MG63 (cell line): ENCODE measurements around the gene SLC16A9. TPM values are rescaled to one million over a fixed set of nuclear protein-coding genes. Genes with fewer than 3 reads are reported as not detected.
"Not testable (repeated sequence)": the region's sequence is repeated elsewhere in the genome, so short reads cannot be mapped to it uniquely, and the experiment has no call there.

Experiments
- DNase-seq: peaks from one replicate; pipeline ENCODE4 v3.0.0-alpha.2; 2020
- H3K27me3 ChIP-seq: fragments of 250-450 bp; sonication (Bioruptor Pico); 2 replicates; pipeline ENCODE4 v1.5.1; 2020; ENCODE audit warnings: mild to moderate bottlenecking, moderate library complexity
- H3K36me3 ChIP-seq: fragments of 250-450 bp; sonication (Bioruptor Pico); 2 replicates; pipeline ENCODE4 v1.5.1; 2020; ENCODE audit warnings: mild to moderate bottlenecking, moderate library complexity
- H3K4me3 ChIP-seq: fragments of 250-450 bp; sonication (Bioruptor Pico); 2 replicates; pipeline ENCODE4 v1.5.1; 2020; ENCODE audit warnings: mild to moderate bottlenecking, moderate library complexity
- H3K9me3 ChIP-seq: fragments of 250-450 bp; sonication (Bioruptor Pico); 2 replicates; pipeline ENCODE4 v1.5.1; 2020; ENCODE audit warnings: mild to moderate bottlenecking, moderate library complexity
- total RNA-seq: library from RNA; depleted of rRNA; stranded (reverse); fragments of >200 nt; shearing (Covaris generic); gene quantifications from 2 replicates; pipeline ENCODE4 v1.2.3, GENCODE V29; 2014; ENCODE audit warnings: low replicate concordance

SLC16A9 gene
- total RNA-seq, 1 experiment from 2014 or later: 1.4 TPM

- Histone ChIP-seq H3K27me3 (no peaks in the 10 kb centered on the region), H3K4me3 (no peak overlapping the region), H3K36me3 (no peaks in the 10 kb centered on the region), H3K9me3 (no peaks in the 10 kb centered on the region)
- no peak for DNase-seq
These were observed 54.3 kb downstream of the SLC16A9 start for GRCh38 chr10:59655309-59655708.

- DNase-seq: no peak
- no peaks in the 10 kb centered on the region for H3K27me3 ChIP-seq
- no peak overlapping the region for H3K4me3 ChIP-seq
- no peaks in the 10 kb centered on the region for H3K36me3 ChIP-seq
- no peaks in the 10 kb centered on the region for H3K9me3 ChIP-seq
These were observed 55.6 kb downstream of the SLC16A9 start for GRCh38 chr10:59654007-59654406.

GRCh38 chr10:59651902-59652301 lies 57.7 kb downstream of the SLC16A9 start:
- no peak for DNase-seq
- Histone ChIP-seq H3K27me3 (no peaks in the 10 kb centered on the region), H3K9me3 (no peaks in the 10 kb centered on the region), H3K4me3 (no peak overlapping the region), H3K36me3 (no peaks in the 10 kb centered on the region)

- Histone ChIP-seq H3K36me3 (no peaks in the 10 kb centered on the region), H3K4me3 (no peak overlapping the region), H3K9me3 (0 out of 2 replicates have a peak, but pooled peaks cover 4% of the 10 kb centered on the region), H3K27me3 (no peaks in the 10 kb centered on the region)
- DNase-seq: no peak
These were observed 59.9 kb downstream of the SLC16A9 start for GRCh38 chr10:59649606-59650346.

GRCh38 chr10:59648711-59649201 lies 60.9 kb downstream of the SLC16A9 start:
- no peak for DNase-seq
- Histone ChIP-seq H3K36me3 (no peaks in the 10 kb centered on the region), H3K27me3 (no peaks in the 10 kb centered on the region), H3K9me3 (0 out of 2 replicates have a peak, but pooled peaks cover 4% of the 10 kb centered on the region), H3K4me3 (no peak overlapping the region)

GRCh38 chr10:59644841-59645240 lies 64.8 kb downstream of the SLC16A9 start:
- DNase-seq: no peak
- Histone ChIP-seq H3K27me3 (no peaks in the 10 kb centered on the region), H3K36me3 (no peaks in the 10 kb centered on the region), H3K9me3 (0 out of 2 replicates have a peak, but pooled peaks cover 4% of the 10 kb centered on the region), H3K4me3 (no peak overlapping the region)

GRCh38 chr10:59641688-59642087 lies 68.0 kb downstream of the SLC16A9 start:
- DNase-seq, H3K27me3 ChIP-seq, H3K9me3 ChIP-seq, H3K36me3 ChIP-seq, H3K4me3 ChIP-seq: not testable (repeated sequence)

- DNase-seq: no peak
These were observed 74.0 kb downstream of the SLC16A9 start for GRCh38 chr10:59635502-59636290.

GRCh38 chr10:59634102-59634501 lies 75.5 kb downstream of the SLC16A9 start:
- Histone ChIP-seq H3K27me3 (no peaks in the 10 kb centered on the region; the same call in 1 of the 2 replicates), H3K9me3 (no peaks in the 10 kb centered on the region), H3K36me3 (no peaks in the 10 kb centered on the region), H3K4me3 (no peak overlapping the region)
- no peak for DNase-seq

More at GRCh38 chr10:59635502-59636290, 74.0 kb downstream of the SLC16A9 start:
- H3K4me3 ChIP-seq: no peak overlapping the region
- no peaks in the 10 kb centered on the region for H3K36me3 ChIP-seq
- no peaks in the 10 kb centered on the region for H3K9me3 ChIP-seq
- no peaks in the 10 kb centered on the region for H3K27me3 ChIP-seq

GRCh38 chr10:59633063-59633462 lies 76.6 kb downstream of the SLC16A9 start:
- DNase-seq: no peak
- no peak overlapping the region for H3K4me3 ChIP-seq
- no peaks in the 10 kb centered on the region for H3K36me3 ChIP-seq
- no peaks in the 10 kb centered on the region for H3K9me3 ChIP-seq
- no peaks in the 10 kb centered on the region; the same call in 1 of the 2 replicates for H3K27me3 ChIP-seq

GRCh38 chr10:59631882-59632807 lies 77.5 kb downstream of the SLC16A9 start:
- H3K27me3 ChIP-seq: no peaks in the 10 kb centered on the region; the same call in 1 of the 2 replicates
- H3K9me3 ChIP-seq: no peaks in the 10 kb centered on the region
- H3K36me3 ChIP-seq: no peaks in the 10 kb centered on the region
- no peak overlapping the region for H3K4me3 ChIP-seq
- no peak for DNase-seq

GRCh38 chr10:59631237-59631636 lies 78.4 kb downstream of the SLC16A9 start:
- H3K27me3 ChIP-seq: no peaks in the 10 kb centered on the region; the same call in 1 of the 2 replicates
- no peaks in the 10 kb centered on the region for H3K36me3 ChIP-seq
- no peak for DNase-seq
- no peak overlapping the region for H3K4me3 ChIP-seq
- H3K9me3 ChIP-seq: no peaks in the 10 kb centered on the region

- no peak for DNase-seq
- Histone ChIP-seq H3K36me3 (no peaks in the 10 kb centered on the region), H3K9me3 (no peaks in the 10 kb centered on the region), H3K27me3 (no peaks in the 10 kb centered on the region; the same call in 1 of the 2 replicates), H3K4me3 (no peak overlapping the region)
These were observed 80.7 kb downstream of the SLC16A9 start for GRCh38 chr10:59628965-59629364.

- H3K4me3 ChIP-seq: no peak overlapping the region
- H3K27me3 ChIP-seq: no peaks in the 10 kb centered on the region; the same call in 1 of the 2 replicates
- H3K9me3 ChIP-seq: no peaks in the 10 kb centered on the region
- no peaks in the 10 kb centered on the region for H3K36me3 ChIP-seq
- no peak for DNase-seq
These were observed 81.2 kb downstream of the SLC16A9 start for GRCh38 chr10:59628456-59628855.

GRCh38 chr10:59627366-59628018 lies 82.2 kb downstream of the SLC16A9 start:
- H3K27me3 ChIP-seq: no peaks in the 10 kb centered on the region; the same call in 1 of the 2 replicates
- no peak overlapping the region for H3K4me3 ChIP-seq
- no peaks in the 10 kb centered on the region for H3K9me3 ChIP-seq
- no peaks in the 10 kb centered on the region for H3K36me3 ChIP-seq
- DNase-seq: no peak

GRCh38 chr10:59626523-59626869 lies 83.2 kb downstream of the SLC16A9 start:
- DNase-seq: no peak
- Histone ChIP-seq H3K27me3 (no peaks in the 10 kb centered on the region; the same call in 1 of the 2 replicates), H3K9me3 (no peaks in the 10 kb centered on the region)

More at GRCh38 chr10:59626523-59626869, 83.2 kb downstream of the SLC16A9 start:
- Histone ChIP-seq H3K36me3 (no peaks in the 10 kb centered on the region), H3K4me3 (no peak overlapping the region)
